BJ (cell line): ENCODE measurements around the gene ARID5A. TPM values are rescaled to one million over a fixed set of nuclear protein-coding genes. Genes with fewer than 3 reads are reported as not detected.
"Not testable (repeated sequence)": the region's sequence is repeated elsewhere in the genome, so short reads cannot be mapped to it uniquely, and the experiment has no call there.

Source experiments
- CTCF ChIA-PET: fragments of 350-600 bp; formaldehyde crosslinking; extraction: SDS; loops from one replicate; lab custom pipeline; 2021; ENCODE audit warnings: antibody characterized with exemption, inconsistent platforms; lab: Yijun Ruan, JAX
- POLR2A ChIA-PET: fragments of 300-600 bp; sonication (Branson Sonifier 250); formaldehyde crosslinking; extraction: SDS; loops from one replicate; lab custom pipeline; 2021; ENCODE audit warnings: antibody characterized with exemption; lab: Charles Lee
- DNase-seq: peaks from one replicate; pipeline ENCODE4 v3.0.0-alpha.2; 2011; ENCODE audit warnings: low read depth
- H3K27me3 ChIP-seq: 2 replicates; pipeline ENCODE4 v1.6.0; 2011; ENCODE audit warnings: low read length; ENCODE audit not compliant: control insufficient read depth, insufficient read depth
- H3K36me3 ChIP-seq: 2 replicates; pipeline ENCODE4 v1.5.1; 2011; ENCODE audit warnings: low read length; ENCODE audit not compliant: control insufficient read depth, insufficient read depth
- H3K4me3 ChIP-seq: 2 replicates; pipeline ENCODE4 v1.5.1; 2011; ENCODE audit warnings: low read depth, mild to moderate bottlenecking, control low read depth, low read length
- CTCF ChIP-seq: IDR thresholded peaks from 2 replicates; pipeline ENCODE4 v1.5.1; 2011; ENCODE audit warnings: low read depth, mild to moderate bottlenecking, control low read depth, inconsistent platforms, low read length, moderate library complexity; ENCODE audit not compliant: insufficient read depth
- polyA plus RNA-seq: library from polyadenylated mRNA; depleted of rRNA; stranded (reverse); fragments of >200 nt; gene quantifications from 2 replicates; pipeline ENCODE4 v1.2.3, GENCODE V29; 2011

Gene ARID5A
- polyA plus RNA-seq, 1 experiment: 19.1 TPM

DNA sequence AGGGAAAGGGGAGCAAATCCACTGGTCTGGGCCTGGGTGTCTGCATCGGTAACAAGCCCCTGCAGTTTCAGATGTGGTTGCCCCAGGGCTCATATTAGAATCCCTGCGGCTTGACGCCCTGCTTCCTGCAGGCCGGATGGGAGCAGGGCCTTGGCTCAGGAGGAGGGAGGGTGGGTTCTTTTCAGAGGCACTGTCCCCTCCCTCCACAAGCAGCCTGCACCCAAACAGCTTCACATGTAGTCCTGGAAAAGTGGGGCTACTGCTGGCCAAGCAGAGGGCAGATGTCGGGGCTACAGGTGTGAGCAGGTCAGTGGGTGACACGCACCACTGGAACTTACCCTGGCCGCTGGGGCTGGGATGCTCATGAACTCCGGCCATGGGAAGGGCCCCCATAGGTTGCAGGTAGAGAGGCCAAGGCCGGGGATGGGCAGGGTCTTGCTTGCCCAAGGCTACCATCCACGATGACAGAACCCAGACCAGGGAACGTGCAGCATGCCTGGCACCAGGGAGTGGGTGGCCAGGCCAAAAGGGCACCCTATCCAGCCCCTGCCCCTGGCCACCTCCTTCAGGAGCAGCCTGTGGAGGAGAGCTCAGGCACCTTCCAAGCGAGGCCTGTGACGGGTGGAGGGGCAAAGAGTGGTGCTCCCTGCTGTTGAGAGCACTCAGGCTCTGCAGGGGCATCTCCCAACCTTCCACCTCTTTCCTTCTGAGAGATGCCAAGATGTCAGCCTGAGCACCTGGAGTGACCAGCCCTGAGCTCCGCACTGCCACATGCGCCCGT is 16.8 kb downstream of the ARID5A start:
- peaks cover 35% of the 10 kb centered on the region for H3K36me3 ChIP-seq
- TF ChIP-seq CTCF: no peak
- H3K27me3 ChIP-seq: no peaks in the 10 kb centered on the region
- CTCF ChIA-PET: interaction anchor here (0.6 to 6.1 kb wide), 18 partner anchors 13 to 304 kb away, joined by 3 to 57 read pairs (median 7); partner anchors contain the start of genes ANKRD39, ARID5A and NEURL3
- H3K4me3 ChIP-seq: no peak overlapping the region
- DNase-seq: no peak
- POLR2A ChIA-PET: interaction anchor here (0.8 kb wide), 1 partner anchor 13 kb away, joined by 3 read pairs; no protein-coding TSS in a partner anchor

DNA sequence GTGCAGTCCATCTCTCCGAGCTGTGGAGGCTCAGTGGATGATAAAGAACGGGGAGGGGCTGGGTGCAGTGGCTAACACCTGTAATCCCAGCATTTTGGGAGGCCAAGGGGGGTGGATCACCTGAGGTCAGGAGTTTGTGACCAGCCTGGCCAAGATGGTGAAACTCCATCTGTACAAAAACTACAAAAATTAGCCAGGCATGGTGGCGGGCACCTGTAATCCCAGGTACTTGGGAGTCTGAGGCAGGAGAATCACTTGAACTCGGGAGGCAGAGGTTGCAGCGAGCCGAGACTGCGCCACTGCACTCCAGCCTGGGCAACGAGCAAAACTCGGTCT is 17.4 kb downstream of the ARID5A start:
- ChIA-PET POLR2A (interaction anchor here (0.6 kb wide), 2 partner anchors 11 to 234 kb away, joined by 5 to 10 read pairs; no protein-coding TSS in a partner anchor), CTCF (interaction anchor here (0.5 to 6.1 kb wide), 34 partner anchors 9 to 397 kb away, joined by 3 to 57 read pairs (median 5); partner anchors contain the start of genes ANKRD39, ARID5A, CNNM4 and NEURL3)
- not testable (repeated sequence) for DNase-seq, H3K27me3 ChIP-seq, H3K4me3 ChIP-seq
- peaks cover 30% of the 10 kb centered on the region for H3K36me3 ChIP-seq

DNA sequence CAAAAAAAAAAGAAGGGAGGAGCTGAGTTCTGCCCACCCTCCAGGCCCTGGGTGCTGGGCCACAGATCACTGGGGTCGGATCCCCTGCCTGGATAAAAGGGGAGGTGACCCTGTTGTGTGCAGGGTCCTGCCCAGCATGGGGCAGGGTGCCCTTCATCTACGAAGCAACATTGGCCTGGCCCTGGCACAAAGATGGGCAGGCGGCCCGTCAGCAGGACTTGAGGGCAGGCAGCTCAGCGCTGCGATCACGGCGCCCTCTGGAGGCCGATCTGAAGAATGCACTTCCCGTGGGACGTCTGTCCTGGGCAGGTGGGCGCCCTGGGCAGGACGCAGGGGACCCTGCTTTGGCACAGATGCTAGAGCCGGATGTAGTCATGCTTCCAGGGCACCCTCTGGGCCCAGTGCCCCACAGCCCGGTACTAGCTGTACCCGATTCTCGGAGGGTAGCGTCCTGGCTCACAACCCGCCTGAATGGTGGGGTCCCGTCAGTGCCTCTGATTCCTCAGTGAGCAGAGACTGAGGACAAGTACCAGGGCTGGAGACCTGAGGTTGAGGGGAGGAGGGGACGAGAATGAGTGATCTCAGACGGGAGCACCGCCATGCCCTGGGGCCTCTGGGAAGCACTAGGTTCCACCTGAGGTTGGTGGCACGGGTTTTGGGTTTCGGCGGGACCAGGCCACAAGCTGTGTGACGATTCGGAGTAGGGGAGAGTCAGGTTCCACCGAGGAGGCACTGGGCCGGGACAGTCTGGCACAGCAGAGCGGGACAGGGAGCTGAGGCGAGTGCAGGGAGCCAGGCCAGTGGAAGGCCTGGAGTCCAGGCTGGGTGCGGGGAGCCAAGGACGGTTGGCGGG is 18.0 kb downstream of the ARID5A start:
- DNase-seq: no peak
- TF ChIP-seq CTCF: peak; percentile 93
- no peak overlapping the region for H3K4me3 ChIP-seq
- POLR2A ChIA-PET: interaction anchor here (0.6 kb wide), 2 partner anchors 10 to 234 kb away, joined by 5 to 10 read pairs; no protein-coding TSS in a partner anchor
- no peaks in the 10 kb centered on the region for H3K27me3 ChIP-seq
- H3K36me3 ChIP-seq: peaks cover 24% of the 10 kb centered on the region
- CTCF ChIA-PET: interaction anchor here (0.5 to 6.1 kb wide), 35 partner anchors 8 to 397 kb away, joined by 3 to 57 read pairs (median 5); partner anchors contain the start of genes ANKRD39, ARID5A, CNNM4 and NEURL3

DNA sequence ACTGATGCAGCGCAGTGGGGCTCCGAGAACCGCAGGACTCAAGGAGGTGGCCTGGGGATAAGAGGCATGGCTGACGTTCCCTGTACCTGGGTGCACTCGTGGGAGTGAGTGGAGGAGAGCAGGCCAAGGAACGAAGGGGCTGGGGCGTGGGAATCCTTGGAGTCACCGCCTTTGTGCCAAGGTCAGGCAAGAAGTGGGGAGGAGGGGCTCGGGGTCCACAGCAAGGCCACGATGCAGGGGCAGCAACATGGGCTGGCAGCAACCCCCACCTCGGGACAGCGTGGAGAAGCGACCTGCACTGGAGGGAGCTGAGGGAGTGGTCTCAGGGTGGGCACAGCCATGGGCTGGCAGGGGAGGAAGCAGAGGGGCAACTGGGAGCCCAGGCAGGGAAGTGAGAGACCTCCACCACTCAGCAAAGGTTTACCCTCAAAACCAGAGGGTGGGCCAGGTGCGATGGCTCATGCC is 18.6 kb downstream of the ARID5A start:
- ChIA-PET CTCF (interaction anchor here (0.6 to 6.1 kb wide), 22 partner anchors 11 to 245 kb away, joined by 3 to 57 read pairs (median 6); partner anchors contain the start of genes ARID5A, CNNM4 and NEURL3), POLR2A (no interaction called here)
- DNase-seq: no peak
- peaks cover 17% of the 10 kb centered on the region for H3K36me3 ChIP-seq
- TF ChIP-seq CTCF: no peak
- no peak overlapping the region for H3K4me3 ChIP-seq
- H3K27me3 ChIP-seq: no peaks in the 10 kb centered on the region

DNA sequence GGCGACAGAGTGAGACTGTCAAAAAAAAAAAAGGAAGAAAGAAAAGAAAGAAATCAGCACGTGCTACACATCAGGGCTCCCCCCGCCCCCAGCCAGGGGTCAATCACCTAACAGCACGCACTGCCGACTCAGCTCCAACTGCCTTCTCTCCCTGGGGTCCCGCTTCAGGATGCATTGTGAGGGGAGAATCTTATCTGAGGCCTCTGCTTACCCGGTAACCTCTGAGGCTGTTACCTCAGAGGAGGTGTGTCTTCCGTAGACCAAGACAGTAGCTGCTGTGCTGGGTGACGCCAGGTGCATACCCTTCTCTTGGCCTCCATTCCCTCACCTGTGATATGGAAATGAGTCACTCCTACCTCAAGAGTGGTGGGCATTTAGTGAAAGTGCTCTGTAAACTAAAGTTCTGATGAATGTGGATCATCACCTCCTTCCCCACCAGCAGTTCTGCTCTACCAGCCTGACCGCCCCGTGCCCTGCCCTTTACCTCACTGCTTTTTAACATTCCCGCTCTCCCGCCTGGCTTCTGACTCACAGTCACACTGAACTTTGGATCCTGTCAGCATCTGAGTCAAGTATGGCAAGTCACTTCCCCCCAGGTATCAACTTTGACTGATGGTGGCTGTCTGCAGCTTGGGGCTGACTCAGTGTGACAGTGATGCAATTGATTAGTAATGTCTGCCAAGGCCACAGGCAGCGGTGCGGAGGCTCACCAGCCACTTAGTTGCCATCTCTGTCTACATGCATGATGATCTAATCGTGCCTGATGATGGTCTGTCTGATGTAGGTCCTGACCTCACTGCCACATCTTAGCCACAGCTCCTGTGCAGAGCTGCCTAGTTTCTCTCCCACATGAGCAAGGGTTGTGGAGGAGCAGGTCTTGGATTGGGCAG is 20.1 kb downstream of the ARID5A start:
- TF ChIP-seq CTCF: no peak
- POLR2A ChIA-PET: no interaction called here
- DNase-seq: no peak
- Histone ChIP-seq H3K36me3 (peaks cover 5% of the 10 kb centered on the region), H3K27me3 (no peaks in the 10 kb centered on the region), H3K4me3 (no peak overlapping the region)
- CTCF ChIA-PET: interaction anchor here (0.6 to 6.1 kb wide), 7 partner anchors 8 to 1738 kb away, joined by 3 to 57 read pairs (median 7); partner anchors contain the start of gene ARID5A

DNA sequence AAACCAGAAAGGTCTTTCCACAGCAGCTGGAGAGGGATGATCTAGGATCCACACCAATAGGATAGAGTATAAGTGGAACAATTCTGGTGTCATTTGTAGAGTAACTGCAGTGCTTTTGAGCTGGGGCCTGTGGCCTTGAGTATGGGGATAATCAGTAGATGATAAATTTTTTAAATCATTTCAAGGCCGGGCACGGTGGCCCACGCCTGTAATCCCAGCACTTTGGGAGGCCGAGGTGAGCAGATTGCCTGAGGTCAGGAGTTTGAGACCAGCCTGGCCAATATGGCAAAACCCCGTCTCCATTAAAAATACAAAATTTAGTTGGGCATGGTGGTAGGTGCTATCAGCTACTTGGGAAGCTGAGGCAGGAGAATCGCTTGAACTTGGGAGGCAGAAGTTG is 20.9 kb downstream of the ARID5A start:
- CTCF ChIA-PET: interaction anchor here (0.6 to 6.1 kb wide), 6 partner anchors 9 to 1739 kb away, joined by 3 to 47 read pairs (median 5); no protein-coding TSS in a partner anchor
- POLR2A ChIA-PET, H3K36me3 ChIP-seq, H3K4me3 ChIP-seq, DNase-seq, H3K27me3 ChIP-seq: not testable (repeated sequence)
